ENCODE results near the gene PRXL2B.

Gene PRXL2B

GRCh38 chr1:2591581-2592261 lies 5.1 kb downstream of the PRXL2B start:
- no peak overlapping the region for H3K4me3 ChIP-seq (ENCODE audit: low read depth, low read length)
- TF ChIP-seq CTCF (IDR thresholded peaks at IDR 0.05; ENCODE audit: borderline replicate concordance, insufficient read depth, low read depth, low read length) = no peak

- no peak overlapping the region for H3K4me3 ChIP-seq (ENCODE audit: low read depth, low read length)
- TF ChIP-seq CTCF (IDR thresholded peaks at IDR 0.05; ENCODE audit: borderline replicate concordance, insufficient read depth, low read depth, low read length) = no peak
Measured at GRCh38 chr1:2592672-2593071, 6.1 kb downstream of the PRXL2B start.

GRCh38 chr1:2593251-2593878 lies 6.8 kb downstream of the PRXL2B start:
- H3K4me3 ChIP-seq (ENCODE audit: low read depth, low read length) = no peak overlapping the region
- TF ChIP-seq CTCF (IDR thresholded peaks at IDR 0.05; ENCODE audit: borderline replicate concordance, insufficient read depth, low read depth, low read length) = no peak

GRCh38 chr1:2594001-2594640 lies 7.5 kb downstream of the PRXL2B start:
- no peak overlapping the region for H3K4me3 ChIP-seq (ENCODE audit: low read depth, low read length)
- no peak for TF ChIP-seq CTCF (IDR thresholded peaks at IDR 0.05; ENCODE audit: borderline replicate concordance, insufficient read depth, low read depth, low read length)

GRCh38 chr1:2594641-2595131 lies 8.1 kb downstream of the PRXL2B start:
- no peak for TF ChIP-seq CTCF (IDR thresholded peaks at IDR 0.05; ENCODE audit: borderline replicate concordance, insufficient read depth, low read depth, low read length)
- no peak overlapping the region for H3K4me3 ChIP-seq (ENCODE audit: low read depth, low read length)

- no peak for TF ChIP-seq CTCF (IDR thresholded peaks at IDR 0.05; ENCODE audit: borderline replicate concordance, insufficient read depth, low read depth, low read length)
- H3K4me3 ChIP-seq (ENCODE audit: low read depth, low read length) = no peak overlapping the region
Measured at GRCh38 chr1:2595261-2595811, 8.8 kb downstream of the PRXL2B start.

All from GM12875 (cell line).